KMS-11 (cell line): ENCODE measurements around the gene PRDM12.

Experiments used
- H2AFZ ChIP-seq: fragments of 200-600 bp; sonication (generic); 2 replicates; pipeline ENCODE4 v1.6.1; 2016; ENCODE audit warnings: antibody characterized with exemption, mixed run types, low read depth
- H3K27ac ChIP-seq: fragments of 200-600 bp; sonication (generic); 2 replicates; pipeline ENCODE4 v1.6.1; 2016; ENCODE audit warnings: mild to moderate bottlenecking, mixed run types
- H3K27me3 ChIP-seq: fragments of 200-600 bp; sonication (generic); 2 replicates; pipeline ENCODE4 v1.6.1; 2017; ENCODE audit warnings: mild to moderate bottlenecking, low read depth, mixed run types, moderate library complexity; ENCODE audit not compliant: insufficient read depth
- H3K36me3 ChIP-seq: fragments of 200-600 bp; sonication (generic); 2 replicates; pipeline ENCODE4 v1.6.1; 2017; ENCODE audit warnings: mild to moderate bottlenecking, mixed run types; ENCODE audit not compliant: insufficient read depth
- H3K4me1 ChIP-seq: fragments of 200-600 bp; sonication (generic); 2 replicates; pipeline ENCODE4 v1.6.1; 2016; ENCODE audit warnings: mild to moderate bottlenecking, low read depth, mixed run types; ENCODE audit not compliant: poor library complexity, severe bottlenecking
- H3K4me2 ChIP-seq: fragments of 200-600 bp; sonication (generic); 2 replicates; pipeline ENCODE4 v1.7.0; 2016; ENCODE audit warnings: mild to moderate bottlenecking, mixed run types
- H3K4me3 ChIP-seq: fragments of 200-600 bp; sonication (generic); IDR thresholded peaks from 2 replicates; pipeline ENCODE4 v1.6.1; 2017; ENCODE audit warnings: low read depth, low read length, mixed read lengths; ENCODE audit not compliant: insufficient read depth
- H3K79me2 ChIP-seq: fragments of 200-600 bp; sonication (generic); 2 replicates; pipeline ENCODE4 v1.6.1; 2016; ENCODE audit warnings: low read depth, mixed run types; ENCODE audit not compliant: insufficient read depth
- H3K9ac ChIP-seq: fragments of 200-600 bp; sonication (generic); 2 replicates; pipeline ENCODE4 v1.6.1; 2016; ENCODE audit warnings: mild to moderate bottlenecking, mixed run types
- H4K20me1 ChIP-seq: fragments of 200-600 bp; sonication (generic); 2 replicates; pipeline ENCODE4 v1.6.1; 2016; ENCODE audit warnings: mild to moderate bottlenecking, mixed run types; ENCODE audit not compliant: insufficient read depth
- TF ChIP-seq, protein P1 (sequence below): fragments of 200-600 bp; sonication (generic); conservative IDR thresholded peaks from 2 replicates; pipeline ENCODE4 v1.6.1; 2017; ENCODE audit warnings: low read depth, mild to moderate bottlenecking, antibody characterized with exemption, low read length, moderate library complexity, mixed read lengths

PRDM12 gene

DNA sequence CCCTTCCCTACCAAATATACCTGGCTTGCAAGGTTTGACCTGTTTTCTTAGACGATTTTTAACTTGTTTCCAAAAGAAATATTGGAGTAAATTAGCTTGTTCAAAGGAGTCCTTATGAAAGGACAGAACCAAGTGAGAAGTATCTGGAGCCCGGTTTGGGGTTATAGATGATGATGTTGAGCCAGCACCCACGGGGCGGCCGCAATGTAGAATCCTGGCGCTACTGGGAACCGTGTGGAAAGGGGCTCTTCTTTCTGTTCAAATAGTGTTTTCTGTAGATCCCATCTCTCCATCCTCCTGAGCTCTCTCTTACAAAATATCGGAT, 28.7 kb downstream of the PRDM12 start:
- Histone ChIP-seq H3K4me1 (peaks cover 33% of the 10 kb centered on the region), H3K79me2 (peaks cover 42% of the 10 kb centered on the region), H3K9ac (peak overlapping the region; percentile 82; the same call in 1 of the 2 replicates), H3K36me3 (peaks cover 1% of the 10 kb centered on the region; the same call in 1 of the 2 replicates), H3K4me2 (peak overlapping the region; percentile 79), H3K27ac (no peak overlapping the region), H3K27me3 (no peaks in the 10 kb centered on the region), H2AFZ (peak overlapping the region; percentile 100), H3K4me3 (no peak overlapping the region), H4K20me1 (no peaks in the 10 kb centered on the region)
- TF ChIP-seq, protein P1, sequence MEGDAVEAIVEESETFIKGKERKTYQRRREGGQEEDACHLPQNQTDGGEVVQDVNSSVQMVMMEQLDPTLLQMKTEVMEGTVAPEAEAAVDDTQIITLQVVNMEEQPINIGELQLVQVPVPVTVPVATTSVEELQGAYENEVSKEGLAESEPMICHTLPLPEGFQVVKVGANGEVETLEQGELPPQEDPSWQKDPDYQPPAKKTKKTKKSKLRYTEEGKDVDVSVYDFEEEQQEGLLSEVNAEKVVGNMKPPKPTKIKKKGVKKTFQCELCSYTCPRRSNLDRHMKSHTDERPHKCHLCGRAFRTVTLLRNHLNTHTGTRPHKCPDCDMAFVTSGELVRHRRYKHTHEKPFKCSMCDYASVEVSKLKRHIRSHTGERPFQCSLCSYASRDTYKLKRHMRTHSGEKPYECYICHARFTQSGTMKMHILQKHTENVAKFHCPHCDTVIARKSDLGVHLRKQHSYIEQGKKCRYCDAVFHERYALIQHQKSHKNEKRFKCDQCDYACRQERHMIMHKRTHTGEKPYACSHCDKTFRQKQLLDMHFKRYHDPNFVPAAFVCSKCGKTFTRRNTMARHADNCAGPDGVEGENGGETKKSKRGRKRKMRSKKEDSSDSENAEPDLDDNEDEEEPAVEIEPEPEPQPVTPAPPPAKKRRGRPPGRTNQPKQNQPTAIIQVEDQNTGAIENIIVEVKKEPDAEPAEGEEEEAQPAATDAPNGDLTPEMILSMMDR = no peak

DNA sequence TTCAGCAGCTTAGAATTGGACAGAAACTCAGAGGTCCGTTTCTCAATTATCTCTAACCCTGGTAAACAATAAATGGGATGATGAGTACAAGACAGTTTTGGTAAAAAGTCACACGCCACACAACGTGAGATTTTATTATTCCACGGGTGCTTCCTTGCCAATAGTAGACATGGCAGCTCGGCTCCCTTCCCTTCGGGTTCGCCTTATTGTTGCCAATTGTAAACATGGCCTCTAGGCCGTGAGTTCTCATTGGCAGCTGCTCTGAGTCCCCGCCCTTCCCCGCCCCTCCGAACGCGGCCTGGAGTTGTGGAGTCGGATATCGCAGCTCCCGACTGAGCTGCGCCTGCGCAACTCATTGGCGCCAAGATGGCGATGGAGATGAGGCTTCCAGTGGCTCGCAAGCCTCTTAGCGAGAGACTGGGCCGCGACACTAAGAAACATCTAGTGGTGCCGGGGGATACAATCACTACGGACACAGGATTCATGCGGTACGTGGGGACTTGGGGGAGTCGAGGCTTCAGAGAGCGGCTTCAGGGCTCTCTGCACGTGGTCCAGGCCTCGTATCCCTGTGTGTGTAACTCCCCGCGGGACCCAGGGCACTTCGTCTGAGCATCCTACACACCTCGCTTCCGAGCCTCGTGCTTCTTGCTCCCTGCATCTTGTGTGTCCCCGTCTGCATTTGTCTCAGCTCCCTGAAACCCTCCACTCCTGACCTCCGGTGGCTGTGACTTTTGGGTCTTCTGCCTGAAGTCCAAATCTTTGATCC, 29.2 kb downstream of the PRDM12 start, which contains the start of gene EXOSC2:
TSS of gene EXOSC2 (plus strand) at position 355 of the 766 bp plus-strand sequence. CDS start at position 367, 12 bp downstream.
- Histone ChIP-seq H3K36me3 (peaks cover 7% of the 10 kb centered on the region; the same call in 1 of the 2 replicates), H3K4me3 (no peak within 1 kb of the TSS), H3K27me3 (no peaks in the 10 kb centered on the region), H2AFZ (peak within 1 kb of the TSS; percentile 100), H3K4me1 (peaks cover 38% of the 10 kb centered on the region), H4K20me1 (no peaks in the 10 kb centered on the region), H3K4me2 (peak within 1 kb of the TSS; percentile 84), H3K27ac (peak within 1 kb of the TSS; percentile 42), H3K9ac (peak within 1 kb of the TSS; percentile 82), H3K79me2 (peaks cover 45% of the 10 kb centered on the region)
- TF ChIP-seq, protein P1 = no peak

DNA sequence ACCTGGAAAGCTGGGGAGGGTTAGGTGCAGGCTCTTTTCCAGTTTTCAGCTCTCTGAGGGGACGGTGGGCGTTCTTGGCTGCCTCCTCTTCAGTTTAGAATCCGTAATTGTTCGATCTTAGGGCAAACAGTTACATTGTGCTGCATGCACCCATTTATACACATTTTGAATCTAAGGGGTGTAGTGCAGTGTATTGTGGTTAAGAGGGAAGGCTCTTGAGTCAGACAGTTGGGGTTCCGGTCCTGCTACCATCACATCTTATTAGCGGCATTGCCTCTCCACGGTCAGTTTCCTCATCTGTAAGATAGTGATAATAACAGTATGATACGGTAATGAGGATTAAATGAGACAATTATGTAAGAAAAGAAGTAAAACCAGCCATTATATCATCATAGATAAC, 29.8 kb downstream of the PRDM12 start:
- peak overlapping the region; percentile 42 for H3K27ac ChIP-seq
- peaks cover 7% of the 10 kb centered on the region; the same call in 1 of the 2 replicates for H3K36me3 ChIP-seq
- H3K4me2 ChIP-seq = peak overlapping the region; percentile 84
- no peak overlapping the region for H3K4me3 ChIP-seq
- peak overlapping the region; percentile 100; the same call in 1 of the 2 replicates for H2AFZ ChIP-seq
- peaks cover 45% of the 10 kb centered on the region for H3K79me2 ChIP-seq
- H4K20me1 ChIP-seq = no peaks in the 10 kb centered on the region
- no peaks in the 10 kb centered on the region for H3K27me3 ChIP-seq
- peaks cover 44% of the 10 kb centered on the region for H3K4me1 ChIP-seq
- peak overlapping the region; percentile 82 for H3K9ac ChIP-seq
- TF ChIP-seq, protein P1 = no peak

DNA sequence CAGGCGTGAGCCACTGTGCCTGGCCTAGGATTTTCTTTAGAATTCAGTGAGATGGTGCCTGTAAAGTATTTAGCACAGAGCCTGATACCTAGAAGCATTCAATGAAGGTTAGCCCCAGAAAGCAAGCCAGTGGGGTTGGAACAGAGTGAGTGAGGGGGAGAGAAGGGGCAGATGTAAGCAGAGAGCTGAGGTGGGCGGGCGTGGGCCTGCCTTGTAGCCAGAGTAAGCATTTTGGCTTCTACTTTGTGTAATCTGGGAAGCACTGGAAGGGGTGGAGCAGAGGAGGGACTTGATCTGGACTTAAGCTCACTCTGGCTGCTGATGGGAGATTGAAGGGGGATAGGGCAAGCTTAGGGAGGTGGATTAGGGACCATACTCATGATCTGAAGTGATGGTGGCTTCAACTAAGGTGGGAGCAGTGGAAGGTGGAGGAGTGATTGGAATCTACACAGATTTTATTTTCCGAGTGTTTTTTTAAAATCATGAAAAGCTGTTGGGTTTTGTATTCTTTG, 31.8 kb downstream of the PRDM12 start:
- Histone ChIP-seq H3K4me1 (peaks cover 46% of the 10 kb centered on the region), H3K4me3 (no peak overlapping the region), H3K9ac (no peak overlapping the region), H3K27me3 (no peaks in the 10 kb centered on the region), H3K36me3 (peaks cover 12% of the 10 kb centered on the region; the same call in 1 of the 2 replicates), H3K4me2 (no peak overlapping the region), H2AFZ (no peak overlapping the region), H3K27ac (no peak overlapping the region), H4K20me1 (no peaks in the 10 kb centered on the region), H3K79me2 (peaks cover 45% of the 10 kb centered on the region)
- TF ChIP-seq, protein P1 = no peak
